K562 (cell line): ENCODE measurements around the gene SV2A. TPM values are rescaled to one million over a fixed set of nuclear protein-coding genes. Genes with fewer than 3 reads are reported as not detected.

Experiments used
- EZH2 ChIP-seq: IDR thresholded peaks from 2 replicates; pipeline ENCODE4 v1.6.1; 2012; ENCODE audit warnings: low read depth, mild to moderate bottlenecking, inconsistent platforms, low read length, borderline replicate concordance
- MBD2 ChIP-seq: sonication (generic); IDR thresholded peaks from 2 replicates; pipeline ENCODE4 v1.6.1; 2016; ENCODE audit warnings: low read depth, borderline replicate concordance
- MEIS2 ChIP-seq: fragments of 450-650 bp; IDR thresholded peaks from 2 replicates; pipeline ENCODE4 v1.6.1; 2014; ENCODE audit warnings: mild to moderate bottlenecking; ENCODE audit not compliant: partially characterized antibody
- NCOA4 ChIP-seq: fragments of 450-650 bp; IDR thresholded peaks from 2 replicates; pipeline ENCODE4 v1.6.1; 2018; ENCODE audit warnings: mild to moderate bottlenecking; ENCODE audit not compliant: partially characterized antibody
- RBM17 ChIP-seq: fragments of 200-400 bp; formaldehyde crosslinking; IDR thresholded peaks from 2 replicates; pipeline ENCODE4 v1.6.1; 2017; ENCODE audit warnings: low read depth, mild to moderate bottlenecking, low read length, borderline replicate concordance
- TAL1 ChIP-seq: fragments of 450-650 bp; IDR thresholded peaks from 2 replicates; pipeline ENCODE4 v1.6.1; 2016; ENCODE audit warnings: mild to moderate bottlenecking
- ZNF347 ChIP-seq: fragments of 450-650 bp; formaldehyde crosslinking; IDR thresholded peaks from 2 replicates; pipeline ENCODE4 v1.4.0; 2020; ENCODE audit warnings: low read depth, mild to moderate bottlenecking, moderate library complexity
- ZNF507 ChIP-seq: conservative IDR thresholded peaks from 2 replicates; pipeline ENCODE4 v1.6.1; 2017; ENCODE audit warnings: missing genetic modification characterization, missing compliant biosample characterization
- polyA plus RNA-seq, 8 experiments: library from polyadenylated mRNA; depleted of rRNA in 4 of 8; stranded (reverse) in 5 of 8; unstranded in 3 of 8; fragments of >200 nt; fragmentation: Nextera tagmentation in 2 of 8; fragmentation: Illumina TruSeq in 1 of 8; extraction: Ambion mirVana in 2 of 8; extraction: Trizol in 1 of 8; gene quantifications; 2 replicates each; pipeline versions ENCODE4 v1.2.1 to v1.2.3, GENCODE V29; 2011 to 2014; ENCODE audit warnings: inconsistent platforms in 1 of 8, missing spikeins in 1 of 8
- total RNA-seq, 7 experiments: library from RNA; depleted of rRNA in 6 of 7; stranded (reverse); fragments of >200 nt in 6 of 7; fragmentation: Illumina TruSeq in 2 of 7; extraction: Trizol in 2 of 7; gene quantifications; 2 replicates each; pipeline versions ENCODE4 v1.2.1 to v1.2.3, GENCODE V29; 2011 to 2021; ENCODE audit warnings: low replicate concordance in 1 of 7
- TF ChIP-seq, protein P1 (sequence below): fragments of 250-450 bp; sonication (Bioruptor Pico); IDR thresholded peaks from 2 replicates; pipeline ENCODE4 v1.8.0; 2022; ENCODE audit warnings: inconsistent platforms, mild to moderate bottlenecking, moderate library complexity, borderline replicate concordance
- TF ChIP-seq, protein P2 (sequence below): fragments of 450-650 bp; IDR thresholded peaks from 2 replicates; pipeline ENCODE4 v1.6.1; 2016
- TF ChIP-seq, protein P3 (sequence below): fragments of 250-450 bp; sonication (Bioruptor Pico); IDR thresholded peaks from 2 replicates; pipeline ENCODE4 v1.5.0; 2021
- TF ChIP-seq, protein P4 (sequence below): fragments of 250-450 bp; sonication (Bioruptor Pico); IDR thresholded peaks from 2 replicates; pipeline ENCODE4 v1.8.0; 2022; ENCODE audit warnings: moderate library complexity, mild to moderate bottlenecking, inconsistent platforms
- TF ChIP-seq, protein P5 (sequence below): fragments of 450-650 bp; IDR thresholded peaks from 2 replicates; pipeline ENCODE4 v1.6.1; 2018; ENCODE audit not compliant: partially characterized antibody
- TF ChIP-seq, protein P6 (sequence below): fragments of 250-450 bp; sonication (Bioruptor Pico); IDR thresholded peaks from 2 replicates; pipeline ENCODE4 v1.8.0; 2021; ENCODE audit warnings: moderate library complexity, mild to moderate bottlenecking, inconsistent platforms
- TF ChIP-seq, protein P7 (sequence below), 2 experiments: fragments of 450-650 bp in 1 of 2; sonication (generic) in 1 of 2; formaldehyde crosslinking in 1 of 2; IDR thresholded peaks in 1 of 2; conservative IDR thresholded peaks in 1 of 2; 2 replicates each; pipeline versions ENCODE4 v1.6.1 to v1.8.1; 2016 to 2023; ENCODE audit warnings: mild to moderate bottlenecking in 2 of 2, moderate library complexity in 2 of 2, inconsistent platforms in 1 of 2, missing genetic modification reagents in 1 of 2

SV2A gene
- total and polyA plus RNA-seq, 9 of the 15 experiments (the other 6 are each of a cell fraction or from before 2014, with no cell fraction given) = 0.07 to 0.22 (median 0.11) TPM; not detected in 1

DNA sequence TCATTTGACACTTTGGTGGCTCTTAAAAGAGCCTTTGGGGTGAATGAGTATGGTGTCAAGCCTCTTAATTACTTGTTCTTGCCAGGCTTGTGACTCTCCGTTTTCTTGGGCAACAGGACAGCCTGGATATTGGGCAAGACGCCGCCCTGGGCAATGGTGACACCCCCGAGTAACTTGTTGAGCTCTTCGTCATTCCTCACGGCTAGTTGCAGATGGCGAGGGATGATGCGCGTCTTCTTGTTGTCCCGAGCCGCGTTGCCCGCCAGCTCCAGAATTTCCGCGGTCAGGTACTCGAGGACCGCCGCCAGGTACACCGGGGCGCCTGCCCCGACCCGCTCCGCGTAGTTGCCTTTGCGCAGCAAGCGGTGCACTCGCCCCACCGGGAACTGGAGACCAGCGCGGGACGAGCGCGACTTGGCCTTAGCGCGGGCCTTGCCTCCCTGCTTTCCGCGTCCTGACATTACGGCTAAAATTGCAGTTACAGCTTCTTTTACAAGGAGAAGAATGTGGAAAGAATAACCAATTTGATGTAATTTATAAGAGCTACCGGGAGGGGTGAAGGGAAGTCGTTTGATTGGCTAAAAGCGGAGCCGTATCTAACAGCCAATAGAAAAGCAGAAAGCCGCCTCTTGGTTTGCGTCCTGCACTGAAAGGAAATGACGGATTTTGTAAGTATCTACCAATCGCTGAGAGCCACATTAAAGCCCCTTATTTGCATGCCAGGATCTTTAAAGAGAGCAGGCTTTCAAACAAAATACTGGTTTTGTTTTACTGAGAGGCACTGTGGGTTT lies 30.0 kb downstream of the SV2A start (continued):
- TF ChIP-seq MEIS2 (no peak), NCOA4 (no peak), ZNF507 (tag) (no peak), RBM17 (no peak), MBD2 (no peak; the same call in 1 of the 2 replicates), TAL1 (no peak), ZNF347 (CRISPR knock-in tag) (0 out of 2 replicates have a peak, but pooled peaks have one; percentile 17), EZH2 (no peak)
- TF ChIP-seq, protein P1, sequence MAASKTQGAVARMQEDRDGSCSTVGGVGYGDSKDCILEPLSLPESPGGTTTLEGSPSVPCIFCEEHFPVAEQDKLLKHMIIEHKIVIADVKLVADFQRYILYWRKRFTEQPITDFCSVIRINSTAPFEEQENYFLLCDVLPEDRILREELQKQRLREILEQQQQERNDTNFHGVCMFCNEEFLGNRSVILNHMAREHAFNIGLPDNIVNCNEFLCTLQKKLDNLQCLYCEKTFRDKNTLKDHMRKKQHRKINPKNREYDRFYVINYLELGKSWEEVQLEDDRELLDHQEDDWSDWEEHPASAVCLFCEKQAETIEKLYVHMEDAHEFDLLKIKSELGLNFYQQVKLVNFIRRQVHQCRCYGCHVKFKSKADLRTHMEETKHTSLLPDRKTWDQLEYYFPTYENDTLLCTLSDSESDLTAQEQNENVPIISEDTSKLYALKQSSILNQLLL (CRISPR knock-in tag) = no peak
- TF ChIP-seq, protein P2, sequence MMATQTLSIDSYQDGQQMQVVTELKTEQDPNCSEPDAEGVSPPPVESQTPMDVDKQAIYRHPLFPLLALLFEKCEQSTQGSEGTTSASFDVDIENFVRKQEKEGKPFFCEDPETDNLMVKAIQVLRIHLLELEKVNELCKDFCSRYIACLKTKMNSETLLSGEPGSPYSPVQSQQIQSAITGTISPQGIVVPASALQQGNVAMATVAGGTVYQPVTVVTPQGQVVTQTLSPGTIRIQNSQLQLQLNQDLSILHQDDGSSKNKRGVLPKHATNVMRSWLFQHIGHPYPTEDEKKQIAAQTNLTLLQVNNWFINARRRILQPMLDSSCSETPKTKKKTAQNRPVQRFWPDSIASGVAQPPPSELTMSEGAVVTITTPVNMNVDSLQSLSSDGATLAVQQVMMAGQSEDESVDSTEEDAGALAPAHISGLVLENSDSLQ = no peak
- TF ChIP-seq, protein P3, sequence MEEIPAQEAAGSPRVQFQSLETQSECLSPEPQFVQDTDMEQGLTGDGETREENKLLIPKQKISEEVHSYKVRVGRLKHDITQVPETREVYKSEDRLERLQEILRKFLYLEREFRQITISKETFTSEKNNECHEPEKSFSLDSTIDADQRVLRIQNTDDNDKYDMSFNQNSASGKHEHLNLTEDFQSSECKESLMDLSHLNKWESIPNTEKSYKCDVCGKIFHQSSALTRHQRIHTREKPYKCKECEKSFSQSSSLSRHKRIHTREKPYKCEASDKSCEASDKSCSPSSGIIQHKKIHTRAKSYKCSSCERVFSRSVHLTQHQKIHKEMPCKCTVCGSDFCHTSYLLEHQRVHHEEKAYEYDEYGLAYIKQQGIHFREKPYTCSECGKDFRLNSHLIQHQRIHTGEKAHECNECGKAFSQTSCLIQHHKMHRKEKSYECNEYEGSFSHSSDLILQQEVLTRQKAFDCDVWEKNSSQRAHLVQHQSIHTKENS = no peak
- TF ChIP-seq, protein P4, sequence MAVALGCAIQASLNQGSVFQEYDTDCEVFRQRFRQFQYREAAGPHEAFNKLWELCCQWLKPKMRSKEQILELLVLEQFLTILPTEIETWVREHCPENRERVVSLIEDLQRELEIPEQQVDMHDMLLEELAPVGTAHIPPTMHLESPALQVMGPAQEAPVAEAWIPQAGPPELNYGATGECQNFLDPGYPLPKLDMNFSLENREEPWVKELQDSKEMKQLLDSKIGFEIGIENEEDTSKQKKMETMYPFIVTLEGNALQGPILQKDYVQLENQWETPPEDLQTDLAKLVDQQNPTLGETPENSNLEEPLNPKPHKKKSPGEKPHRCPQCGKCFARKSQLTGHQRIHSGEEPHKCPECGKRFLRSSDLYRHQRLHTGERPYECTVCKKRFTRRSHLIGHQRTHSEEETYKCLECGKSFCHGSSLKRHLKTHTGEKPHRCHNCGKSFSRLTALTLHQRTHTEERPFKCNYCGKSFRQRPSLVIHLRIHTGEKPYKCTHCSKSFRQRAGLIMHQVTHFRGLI (CRISPR knock-in tag) = no peak
- TF ChIP-seq, protein P5, sequence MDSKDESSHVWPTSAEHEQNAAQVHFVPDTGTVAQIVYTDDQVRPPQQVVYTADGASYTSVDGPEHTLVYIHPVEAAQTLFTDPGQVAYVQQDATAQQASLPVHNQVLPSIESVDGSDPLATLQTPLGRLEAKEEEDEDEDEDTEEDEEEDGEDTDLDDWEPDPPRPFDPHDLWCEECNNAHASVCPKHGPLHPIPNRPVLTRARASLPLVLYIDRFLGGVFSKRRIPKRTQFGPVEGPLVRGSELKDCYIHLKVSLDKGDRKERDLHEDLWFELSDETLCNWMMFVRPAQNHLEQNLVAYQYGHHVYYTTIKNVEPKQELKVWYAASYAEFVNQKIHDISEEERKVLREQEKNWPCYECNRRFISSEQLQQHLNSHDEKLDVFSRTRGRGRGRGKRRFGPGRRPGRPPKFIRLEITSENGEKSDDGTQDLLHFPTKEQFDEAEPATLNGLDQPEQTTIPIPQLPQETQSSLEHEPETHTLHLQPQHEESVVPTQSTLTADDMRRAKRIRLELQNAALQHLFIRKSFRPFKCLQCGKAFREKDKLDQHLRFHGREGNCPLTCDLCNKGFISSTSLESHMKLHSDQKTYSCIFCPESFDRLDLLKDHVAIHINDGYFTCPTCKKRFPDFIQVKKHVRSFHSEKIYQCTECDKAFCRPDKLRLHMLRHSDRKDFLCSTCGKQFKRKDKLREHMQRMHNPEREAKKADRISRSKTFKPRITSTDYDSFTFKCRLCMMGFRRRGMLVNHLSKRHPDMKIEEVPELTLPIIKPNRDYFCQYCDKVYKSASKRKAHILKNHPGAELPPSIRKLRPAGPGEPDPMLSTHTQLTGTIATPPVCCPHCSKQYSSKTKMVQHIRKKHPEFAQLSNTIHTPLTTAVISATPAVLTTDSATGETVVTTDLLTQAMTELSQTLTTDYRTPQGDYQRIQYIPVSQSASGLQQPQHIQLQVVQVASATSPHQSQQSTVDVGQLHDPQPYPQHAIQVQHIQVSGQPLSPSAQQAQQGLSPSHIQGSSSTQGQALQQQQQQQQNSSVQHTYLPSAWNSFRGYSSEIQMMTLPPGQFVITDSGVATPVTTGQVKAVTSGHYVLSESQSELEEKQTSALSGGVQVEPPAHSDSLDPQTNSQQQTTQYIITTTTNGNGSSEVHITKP = no peak
- TF ChIP-seq, protein P6, sequence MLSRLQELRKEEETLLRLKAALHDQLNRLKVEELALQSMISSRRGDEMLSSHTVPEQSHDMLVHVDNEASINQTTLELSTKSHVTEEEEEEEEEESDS = no peak
- TF ChIP-seq, protein P7, sequence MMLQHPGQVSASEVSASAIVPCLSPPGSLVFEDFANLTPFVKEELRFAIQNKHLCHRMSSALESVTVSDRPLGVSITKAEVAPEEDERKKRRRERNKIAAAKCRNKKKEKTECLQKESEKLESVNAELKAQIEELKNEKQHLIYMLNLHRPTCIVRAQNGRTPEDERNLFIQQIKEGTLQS (IDR thresholded peaks at IDR 0.05) = no peak
- TF ChIP-seq, protein P7 (CRISPR knock-in tag; conservative IDR thresholded peaks at IDR 0.05) = 0 out of 2 replicates have a peak, but pooled peaks have one; percentile 59
